Measurements from ENCODE around the gene CCDC7. TPM values are rescaled to one million over a fixed set of nuclear protein-coding genes. Genes with fewer than 3 reads are reported as not detected.

Gene CCDC7
- total and polyA plus RNA-seq, 10 of the 15 experiments (the other 5 are each of a cell fraction or from before 2014, with no cell fraction given), result 1.8 to 5.6 (median 3.4) TPM

DNA sequence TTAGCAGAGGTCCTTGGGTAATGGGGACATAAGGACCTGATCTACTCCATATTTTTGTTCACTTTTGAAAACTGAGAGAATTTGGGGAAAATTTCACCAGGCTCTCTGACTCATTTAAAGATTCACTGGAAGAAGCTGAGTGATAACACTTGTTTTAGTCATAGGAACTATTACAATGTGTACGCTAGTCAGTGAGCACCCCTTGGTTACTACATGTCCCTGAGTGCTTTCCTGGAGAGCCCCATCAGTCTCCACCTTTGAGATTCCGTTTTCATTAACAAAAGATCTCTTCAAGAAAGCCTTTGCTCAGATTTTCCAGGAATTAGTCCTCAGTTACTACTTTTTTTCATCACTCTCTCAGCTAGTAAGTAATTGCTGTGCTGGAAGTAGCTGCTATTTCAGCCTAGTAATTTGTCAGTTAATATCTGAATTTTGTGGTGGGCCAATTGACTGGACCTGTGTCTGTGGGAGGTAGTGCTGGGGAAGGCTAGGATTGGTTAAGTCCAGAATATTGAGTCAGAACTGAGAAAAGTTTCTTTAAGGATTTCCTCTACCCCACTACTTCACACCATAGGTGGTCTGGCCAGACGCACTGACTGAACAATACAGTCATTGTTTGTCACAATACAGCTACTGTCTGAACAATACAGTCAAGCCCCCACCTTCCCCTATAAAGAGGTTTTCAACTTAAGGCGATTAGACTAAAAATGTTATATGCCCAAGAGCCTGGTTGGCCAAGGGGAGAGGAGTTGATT lies 235.0 kb downstream of the CCDC7 start:
- Histone ChIP-seq H3K27me3 (replicated peaks in 1 of 2; ENCODE audit: control insufficient read depth in 2 of 2, insufficient read depth in 2 of 2, low read length in 1 of 2) (no peaks in the 10 kb centered on the region), H3K9ac (ENCODE audit: control insufficient read depth, insufficient read depth, low read length) (no peak overlapping the region), H3K79me2 (ENCODE audit: control insufficient read depth, insufficient read depth, low read length) (no peaks in the 10 kb centered on the region), H3K27ac (ENCODE audit: control insufficient read depth, insufficient read depth) (no peak overlapping the region), H3K4me2 (ENCODE audit: control insufficient read depth, insufficient read depth) (no peak overlapping the region), H3K4me3 (no peak overlapping the region), H3K36me3 (ENCODE audit: control insufficient read depth in 2 of 2, insufficient read depth in 2 of 2, low read length in 1 of 2) (no peaks in the 10 kb centered on the region), H2AFZ (ENCODE audit: control insufficient read depth, low read depth, low read length) (no peak overlapping the region), H3K9me3 (replicated peaks; ENCODE audit: control insufficient read depth, insufficient read depth, low read length) (no peaks in the 10 kb centered on the region; the same call in 1 of the 3 replicates), H4K20me1 (ENCODE audit: control insufficient read depth, insufficient read depth) (no peaks in the 10 kb centered on the region), H3K4me1 (ENCODE audit: control insufficient read depth, insufficient read depth, low read length) (no peaks in the 10 kb centered on the region)
- RAD21 ChIA-PET (ENCODE audit: unreplicated experiment), result no interaction called here
- intact Hi-C loops (cut with micrococcal nuclease; ENCODE audit: unreplicated experiment) (no loop called here), in situ Hi-C loops (cut with MboI) (no loop called here)
- TF ChIP-seq TCF12 (IDR thresholded peaks at IDR 0.05; ENCODE audit: low read depth, low read length) (no peak), PAX5 (IDR thresholded peaks at IDR 0.05; ENCODE audit: borderline replicate concordance, low read depth, low read length) (no peak), JUND (IDR thresholded peaks at IDR 0.05; ENCODE audit: low read depth, low read length) (no peak), NR2C1 (IDR thresholded peaks at IDR 0.05) (no peak), CUX1 (IDR thresholded peaks at IDR 0.05; ENCODE audit: insufficient replicate concordance, low read depth, low read length) (no peak), EED (IDR thresholded peaks at IDR 0.05; ENCODE audit: low read depth) (no peak), ETV6 (conservative IDR thresholded peaks at IDR 0.05 in 1 of 2, IDR thresholded peaks at IDR 0.05 in 1 of 2; ENCODE audit: borderline replicate concordance in 1 of 2, low read depth in 1 of 2) (no peak), HDGF (IDR thresholded peaks at IDR 0.05) (no peak), HCFC1 (IDR thresholded peaks at IDR 0.05; ENCODE audit: low read length) (no peak)
- no TSS peak for BruUV-seq (replicated peaks)
- POLR2A ChIA-PET, result no interaction called here
- CTCF ChIA-PET, result no interaction called here
- 8% methylated on average over 4 of the region's 4 CpGs for WGBS (ENCODE audit: insufficient coverage, insufficient replicate concordance, low lambda C conversion rate, missing lambda C conversion rate)
- no peak for DNase-seq (ENCODE audit: low read depth, low spot score)
- no peak for ATAC-seq
- FAIRE-seq, result no peak
- SMC1A ChIA-PET (ENCODE audit: uncharacterized antibody, unreplicated experiment), result no interaction called here
